Mesenchymal stem cell (in vitro differentiated cells and primary cell): ENCODE data around the gene RAB22A.

Source experiments
- DNase-seq: peaks from one replicate; pipeline ENCODE4 v3.0.0-alpha.2; 2013
- H2AFZ ChIP-seq: one replicate; pipeline ENCODE4 v1.6.1; 2013; ENCODE audit warnings: low read depth, mild to moderate bottlenecking, control low read depth, inconsistent platforms, low read length, moderate library complexity
- H2AK5ac ChIP-seq: 2 replicates; pipeline ENCODE4 v1.6.1; 2013; ENCODE audit warnings: low read length, moderate library complexity, mild to moderate bottlenecking, inconsistent platforms; ENCODE audit not compliant: severe bottlenecking
- H2BK120ac ChIP-seq: one replicate; pipeline ENCODE4 v1.6.1; 2013; ENCODE audit warnings: low read depth, mild to moderate bottlenecking, inconsistent platforms, low read length, moderate library complexity
- H2BK12ac ChIP-seq, 2 experiments: one replicate each; pipeline ENCODE4 v1.6.1; 2013; ENCODE audit warnings: inconsistent platforms in 2 of 2, low read length in 2 of 2, mild to moderate bottlenecking in 2 of 2, moderate library complexity in 2 of 2, control low read depth in 1 of 2
- H2BK15ac ChIP-seq: one replicate; pipeline ENCODE4 v1.6.1; 2013; ENCODE audit warnings: mild to moderate bottlenecking, low read depth, inconsistent platforms; ENCODE audit not compliant: poor library complexity, severe bottlenecking
- H2BK5ac ChIP-seq: 2 replicates; pipeline ENCODE4 v1.6.1; 2013; ENCODE audit warnings: low read depth, mild to moderate bottlenecking, low read length, control low read depth, inconsistent platforms; ENCODE audit not compliant: poor library complexity, severe bottlenecking
- H3K14ac ChIP-seq, 2 experiments: one replicate each; pipeline ENCODE4 v1.6.1; 2013; ENCODE audit warnings: inconsistent platforms in 2 of 2, low read length in 2 of 2, control low read depth in 1 of 2, mild to moderate bottlenecking in 1 of 2, moderate library complexity in 1 of 2
- H3K18ac ChIP-seq, 2 experiments: one replicate each; pipeline ENCODE4 v1.6.1; 2013; ENCODE audit warnings: inconsistent platforms in 2 of 2, low read length in 2 of 2, control low read depth in 1 of 2, low read depth in 1 of 2, mild to moderate bottlenecking in 1 of 2
- H3K23ac ChIP-seq, 2 experiments: one replicate each; pipeline ENCODE4 v1.6.1; 2013; ENCODE audit warnings: inconsistent platforms in 2 of 2, low read length in 2 of 2, mild to moderate bottlenecking in 2 of 2, moderate library complexity in 2 of 2, control low read depth in 1 of 2
- H3K27ac ChIP-seq: 2 replicates; pipeline ENCODE4 v1.5.1; 2013; ENCODE audit warnings: mild to moderate bottlenecking, moderate library complexity, low read length, control low read depth, inconsistent platforms; ENCODE audit not compliant: poor library complexity, severe bottlenecking
- H3K27me3 ChIP-seq, 2 experiments: 2 replicates each; pipeline versions ENCODE4 v1.6.1 to v1.7.0; 2013; ENCODE audit warnings: low read length in 2 of 2, mild to moderate bottlenecking in 2 of 2, moderate library complexity in 2 of 2, control low read depth in 1 of 2, inconsistent platforms in 1 of 2; ENCODE audit not compliant: control insufficient read depth in 1 of 2, insufficient read depth in 1 of 2
- H3K36me3 ChIP-seq, 2 experiments: 2 replicates each; pipeline versions ENCODE4 v1.6.1 to v1.7.0; 2013; ENCODE audit warnings: low read length in 2 of 2, control low read depth in 1 of 2, inconsistent platforms in 1 of 2, low read depth in 1 of 2, mild to moderate bottlenecking in 1 of 2; ENCODE audit not compliant: insufficient read depth in 2 of 2, control insufficient read depth in 1 of 2
- H3K4ac ChIP-seq, 2 experiments: one replicate each; pipeline ENCODE4 v1.6.1; 2013; ENCODE audit warnings: inconsistent platforms in 2 of 2, low read length in 2 of 2, mild to moderate bottlenecking in 2 of 2, moderate library complexity in 2 of 2, control low read depth in 1 of 2, low read depth in 1 of 2
- H3K4me1 ChIP-seq: 2 replicates; pipeline ENCODE4 v1.6.1; 2013; ENCODE audit warnings: low read depth, low read length, control low read depth; ENCODE audit not compliant: control insufficient read depth, insufficient read depth
- H3K4me2 ChIP-seq: 2 replicates; pipeline ENCODE4 v1.6.1; 2013; ENCODE audit warnings: low read length, mild to moderate bottlenecking, inconsistent platforms; ENCODE audit not compliant: poor library complexity, severe bottlenecking
- H3K4me3 ChIP-seq, 2 experiments: 2 replicates each; pipeline versions ENCODE4 v1.5.1 to v1.7.0; 2013; ENCODE audit warnings: low read length in 2 of 2, mild to moderate bottlenecking in 2 of 2, control low read depth in 1 of 2, low read depth in 1 of 2; ENCODE audit not compliant: insufficient read depth in 1 of 2
- H3K79me1 ChIP-seq: replicated peaks from 2 replicates; pipeline ENCODE4 v1.6.1; 2013; ENCODE audit warnings: mild to moderate bottlenecking, control low read depth, low read length, inconsistent platforms; ENCODE audit not compliant: poor library complexity, severe bottlenecking
- H3K9ac ChIP-seq: 2 replicates; pipeline ENCODE4 v1.7.0; 2013; ENCODE audit warnings: mild to moderate bottlenecking, low read length, moderate library complexity
- H3K9me3 ChIP-seq: 2 replicates; pipeline ENCODE4 v1.7.0; 2013; ENCODE audit warnings: mild to moderate bottlenecking, low read length; ENCODE audit not compliant: control insufficient read depth
- H4K8ac ChIP-seq: one replicate; pipeline ENCODE4 v1.6.1; 2013; ENCODE audit warnings: inconsistent platforms, mild to moderate bottlenecking, low read length, moderate library complexity
- H4K91ac ChIP-seq: one replicate; pipeline ENCODE4 v1.6.1; 2013; ENCODE audit warnings: mild to moderate bottlenecking, low read length, inconsistent platforms
- WGBS: methylation state at CpG from one replicate; pipeline ENCODE4 v1.1.7; 2013; ENCODE audit warnings: mixed read lengths; 5-methylcytosine and 5-hydroxymethylcytosine counted together

The RAB22A gene

DNA sequence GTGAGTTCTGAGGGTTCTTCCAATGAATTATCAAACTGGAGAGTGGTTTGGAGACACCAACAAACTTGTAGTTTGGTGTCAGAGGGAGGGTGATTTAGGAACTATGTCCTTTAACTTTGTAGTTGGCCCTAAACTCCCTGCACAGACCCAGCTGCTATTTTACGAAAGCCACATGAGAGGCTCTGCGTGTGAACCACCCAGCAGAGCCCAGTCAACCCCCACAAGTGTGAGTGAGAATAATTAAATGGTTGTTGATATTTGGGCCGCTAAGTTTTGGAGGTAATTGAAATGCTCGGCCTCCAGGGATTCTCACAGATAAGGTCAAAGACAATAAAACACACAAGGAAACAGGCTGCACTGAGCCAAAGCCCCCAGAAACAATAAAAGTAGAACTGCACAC lies 72.6 kb downstream of the RAB22A start:
- H2BK15ac ChIP-seq = no peak overlapping the region
- H2BK120ac ChIP-seq = no peak overlapping the region
- 75% methylated on average over 4 of the region's 4 CpGs for WGBS
- H4K8ac ChIP-seq = no peak overlapping the region
- peaks cover 7% of the 10 kb centered on the region for H3K9me3 ChIP-seq
- H3K9ac ChIP-seq = no peak overlapping the region
- no peak overlapping the region for H3K27ac ChIP-seq
- H2BK12ac ChIP-seq = no peak overlapping the region
- no peak overlapping the region for H4K91ac ChIP-seq
- DNase-seq = no peak
- no peak overlapping the region for H3K14ac ChIP-seq
- H3K23ac ChIP-seq = no peak overlapping the region
- H3K18ac ChIP-seq = no peak overlapping the region
- no peak overlapping the region for H3K4me2 ChIP-seq
- H2AFZ ChIP-seq = no peak overlapping the region
- no peak overlapping the region for H2AK5ac ChIP-seq
- peaks cover 0 to 8% of the 10 kb centered on the region in 2 experiments for H3K27me3 ChIP-seq
- H3K4me3 ChIP-seq = no peak overlapping the region
- no peaks in the 10 kb centered on the region for H3K79me1 ChIP-seq
- H3K4me1 ChIP-seq = no peaks in the 10 kb centered on the region
- no peak overlapping the region for H3K4ac ChIP-seq
- H3K36me3 ChIP-seq = no peaks in the 10 kb centered on the region
- H2BK5ac ChIP-seq = no peak overlapping the region

DNA sequence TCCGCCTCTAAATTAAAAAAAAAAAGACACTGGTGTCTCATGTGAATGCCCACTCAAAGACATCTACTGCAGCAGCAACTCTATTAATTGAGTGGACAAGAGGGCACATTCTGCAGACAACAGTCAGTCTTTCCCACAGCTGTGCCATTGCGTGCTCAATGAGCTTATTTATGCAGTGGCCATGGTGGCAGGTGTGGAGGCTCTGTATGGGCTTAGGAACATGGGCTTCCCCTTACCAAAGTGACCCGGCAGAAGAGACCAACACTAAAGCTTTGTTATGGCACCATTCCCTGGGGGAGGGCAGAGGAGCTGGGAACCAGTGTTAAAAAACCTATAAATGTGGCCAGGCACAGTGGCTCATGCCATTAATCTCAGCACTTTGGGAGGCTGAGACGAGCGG lies 75.3 kb downstream of the RAB22A start:
- Histone ChIP-seq H3K9ac (no peak overlapping the region), H2BK120ac (no peak overlapping the region), H4K91ac (no peak overlapping the region), H2BK5ac (no peak overlapping the region), H3K23ac (no peak overlapping the region), H3K18ac (no peak overlapping the region), H3K4me2 (no peak overlapping the region), H4K8ac (no peak overlapping the region), H3K4me1 (no peaks in the 10 kb centered on the region), H3K14ac (no peak overlapping the region), H2AFZ (no peak overlapping the region), H3K27me3 (peaks cover 0 to 4% of the 10 kb centered on the region in 2 experiments), H2AK5ac (no peak overlapping the region), H3K36me3 (no peaks in the 10 kb centered on the region), H3K9me3 (peaks cover 9% of the 10 kb centered on the region), H3K79me1 (no peaks in the 10 kb centered on the region), H3K27ac (no peak overlapping the region), H2BK15ac (peak overlapping the region; percentile 37), H3K4me3 (no peak overlapping the region), H3K4ac (no peak overlapping the region), H2BK12ac (no peak overlapping the region)
- 86% methylated on average over 5 of the region's 5 CpGs for WGBS
- no peak for DNase-seq

DNA sequence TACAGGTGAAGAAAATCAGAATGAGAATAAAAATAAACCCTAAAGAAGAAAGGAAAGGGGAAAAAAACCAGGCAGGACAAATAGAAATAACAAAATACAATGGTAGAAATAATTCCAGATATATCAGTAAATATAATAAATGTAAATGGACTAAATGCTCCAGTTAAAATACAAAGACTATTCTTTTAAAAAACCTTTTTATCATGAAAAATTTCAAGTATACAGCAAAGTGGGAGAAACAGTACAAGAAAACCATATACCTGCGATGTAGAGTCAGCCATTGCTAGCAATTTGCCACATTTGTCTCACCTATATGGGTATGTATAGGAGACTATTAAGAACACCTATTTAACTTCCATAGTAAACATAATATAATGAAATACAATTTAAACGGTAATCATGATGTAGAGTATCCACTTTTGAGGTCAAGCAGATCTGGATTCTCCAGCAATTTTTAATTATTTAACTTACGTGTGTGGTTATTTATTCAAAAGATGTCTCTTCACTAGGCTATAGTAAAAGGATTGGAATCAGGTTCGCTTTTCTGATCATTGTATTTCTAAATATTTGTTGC lies 78.6 kb downstream of the RAB22A start:
- no peak overlapping the region for H2BK120ac ChIP-seq
- no peak overlapping the region for H4K8ac ChIP-seq
- no peak for DNase-seq
- H3K27me3 ChIP-seq = no peaks in the 10 kb centered on the region
- peaks cover 3% of the 10 kb centered on the region for H3K9me3 ChIP-seq
- H3K18ac ChIP-seq = no peak overlapping the region
- H2BK12ac ChIP-seq = no peak overlapping the region
- H3K4me2 ChIP-seq = no peak overlapping the region
- peaks cover 6% of the 10 kb centered on the region for H3K4me1 ChIP-seq
- H3K36me3 ChIP-seq = peaks cover 4 to 23% of the 10 kb centered on the region in 2 experiments
- peak overlapping the region in 1 of 2 experiments; percentile 78 for H3K4me3 ChIP-seq
- no peak overlapping the region for H2BK15ac ChIP-seq
- no peak overlapping the region for H2BK5ac ChIP-seq
- no peak overlapping the region for H2AK5ac ChIP-seq
- H3K27ac ChIP-seq = no peak overlapping the region
- no peak overlapping the region for H4K91ac ChIP-seq
- no peak overlapping the region for H3K14ac ChIP-seq
- WGBS = no CpG with 5 or more reads among the region's 4 CpGs
- H2AFZ ChIP-seq = no peak overlapping the region
- H3K23ac ChIP-seq = no peak overlapping the region
- H3K4ac ChIP-seq = no peak overlapping the region
- peak overlapping the region; percentile 90 for H3K9ac ChIP-seq
- no peaks in the 10 kb centered on the region for H3K79me1 ChIP-seq

DNA sequence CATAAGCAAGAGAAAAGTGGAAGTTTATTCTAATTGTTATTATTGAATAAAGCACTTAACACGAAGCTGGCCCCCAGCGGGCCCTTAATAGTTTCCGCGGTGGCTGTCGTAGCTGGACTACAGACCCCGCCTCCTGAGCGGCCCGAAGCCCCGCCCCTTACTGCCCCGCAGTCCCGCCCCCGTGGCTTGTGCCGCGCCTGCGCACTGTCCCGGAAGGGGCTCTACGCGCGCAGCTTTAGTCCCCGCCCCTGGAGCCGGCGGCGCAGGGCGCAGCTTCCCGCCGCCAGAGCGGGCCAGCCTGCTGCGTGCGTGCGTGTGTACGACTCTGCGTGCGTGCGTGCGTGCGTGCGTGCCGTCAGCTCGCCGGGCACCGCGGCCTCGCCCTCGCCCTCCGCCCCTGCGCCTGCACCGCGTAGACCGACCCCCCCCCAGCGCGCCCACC lies 79.4 kb downstream of the RAB22A start, which contains the start of gene VAPB:
TSS of gene VAPB (plus strand) at position 348 of the 442 bp plus-strand sequence. CDS start 231 bp downstream, outside the sequence.
- H4K91ac ChIP-seq = peak within 1 kb of the TSS; percentile 97
- peaks cover 3% of the 10 kb centered on the region for H3K9me3 ChIP-seq
- peaks cover 4 to 26% of the 10 kb centered on the region in 2 experiments for H3K36me3 ChIP-seq
- H4K8ac ChIP-seq = peak within 1 kb of the TSS; percentile 94
- peak within 1 kb of the TSS; percentile 15 for H2BK5ac ChIP-seq
- H3K27ac ChIP-seq = peak within 1 kb of the TSS; percentile 86
- under 1% methylated on average over 46 of the region's 51 CpGs for WGBS
- no peak within 1 kb of the TSS for H2AK5ac ChIP-seq
- H3K18ac ChIP-seq = peak within 1 kb of the TSS; percentile 97 to 100
- H2BK15ac ChIP-seq = no peak within 1 kb of the TSS
- peak; percentile 95 for DNase-seq
- H3K4ac ChIP-seq = peak within 1 kb of the TSS; percentile 20 to 98
- peaks cover 7% of the 10 kb centered on the region for H3K4me1 ChIP-seq
- peak within 1 kb of the TSS; percentile 96 for H3K9ac ChIP-seq
- peak within 1 kb of the TSS; percentile 73 for H3K4me2 ChIP-seq
- H3K23ac ChIP-seq = peak within 1 kb of the TSS in 1 of 2 experiments; percentile 99
- peak within 1 kb of the TSS in 1 of 2 experiments; percentile 66 for H2BK12ac ChIP-seq
- H3K4me3 ChIP-seq = peak within 1 kb of the TSS; percentile 91 to 98
- H3K27me3 ChIP-seq = no peaks in the 10 kb centered on the region
- H3K14ac ChIP-seq = peak within 1 kb of the TSS; percentile 47 to 99
- H2AFZ ChIP-seq = peak within 1 kb of the TSS; percentile 95
- peak within 1 kb of the TSS; percentile 78 for H2BK120ac ChIP-seq
- no peaks in the 10 kb centered on the region for H3K79me1 ChIP-seq
